Activated naive CD4-positive, alpha-beta T cell treated with anti-CD3 and anti-CD28 coated beads, Interleukin-2, amount 50 U/mL, for 72 hours (primary cell): ENCODE measurements around the gene WDR59. TPM values are rescaled to one million over a fixed set of nuclear protein-coding genes. Genes with fewer than 3 reads are reported as not detected.
"Not testable (repeated sequence)": the region's sequence is repeated elsewhere in the genome, so short reads cannot be mapped to it uniquely, and the experiment has no call there.

ENCODE experiments used
- ATAC-seq, 2 donors: fragments of 150-1000 bp; cut with Tn5 transposase; 2 replicates each; pipeline ENCODE4 v1.10.0; 2021; ENCODE audit warnings: mild to moderate bottlenecking in 2 of 2, moderate library complexity in 2 of 2
- DNase-seq, 2 donors: peaks; one replicate each; pipeline ENCODE4 v3.0.0; 2021 to 2022; ENCODE audit warnings: low spot score in 2 of 2
- H3K27ac Mint-ChIP-seq, 2 donors: one replicate each; pipeline ENCODE4 v1.8.0; 2022; ENCODE audit warnings: mild to moderate bottlenecking in 2 of 2, mixed read lengths in 2 of 2
- H3K36me3 Mint-ChIP-seq, 2 donors: one replicate each; pipeline ENCODE4 v1.8.0; 2022; ENCODE audit warnings: mixed read lengths in 2 of 2
- H3K9me3 Mint-ChIP-seq, 2 donors: one replicate each; pipeline ENCODE4 v1.8.0; 2022; ENCODE audit warnings: mixed read lengths in 2 of 2
- total RNA-seq, 2 donors: library from RNA; stranded (reverse); gene quantifications; one replicate each; pipeline ENCODE4 v1.2.3, GENCODE V29; 2022

The WDR59 gene
- total RNA-seq, 2 donors from 2014 or later: 75.8 to 110 TPM

GRCh38 chr16:74868501-74868900 is 116.4 kb downstream of the WDR59 start:
- Mint-ChIP-seq H3K9me3 (peaks cover 0 to 4% of the 10 kb centered on the region in 2 donors), H3K27ac (peak overlapping the region; percentile 78 to 86), H3K36me3 (peaks cover 0 to 6% of the 10 kb centered on the region in 2 donors)
- DNase-seq (no peak), ATAC-seq (peak; percentile 51 to 93)

DNA sequence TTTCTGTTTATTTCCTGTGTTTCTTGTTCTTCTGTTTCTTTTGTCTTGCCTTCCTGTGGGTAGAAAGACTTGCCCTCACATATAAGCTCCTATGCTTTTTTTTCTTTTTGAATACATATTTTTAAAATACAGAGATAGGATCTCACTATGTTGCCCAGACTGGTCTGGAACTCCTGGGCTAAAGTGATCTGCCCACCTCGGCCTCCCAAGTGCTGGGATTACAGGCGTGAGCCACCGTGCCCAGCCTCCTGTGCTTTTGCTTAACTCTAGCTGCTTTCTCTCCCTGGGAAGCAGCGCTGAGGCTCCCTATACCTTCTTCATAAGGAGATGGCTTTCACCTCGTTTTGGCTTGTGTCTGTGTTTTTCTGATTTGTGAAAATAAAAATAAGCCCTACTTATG is 116.9 kb downstream of the WDR59 start:
- peak overlapping the region; percentile 24 to 86 for H3K27ac Mint-ChIP-seq
- DNase-seq (no peak), ATAC-seq (no peak)
- H3K9me3 Mint-ChIP-seq: peaks cover 0 to 4% of the 10 kb centered on the region in 2 donors
- H3K36me3 Mint-ChIP-seq: peaks cover 0 to 6% of the 10 kb centered on the region in 2 donors

DNA sequence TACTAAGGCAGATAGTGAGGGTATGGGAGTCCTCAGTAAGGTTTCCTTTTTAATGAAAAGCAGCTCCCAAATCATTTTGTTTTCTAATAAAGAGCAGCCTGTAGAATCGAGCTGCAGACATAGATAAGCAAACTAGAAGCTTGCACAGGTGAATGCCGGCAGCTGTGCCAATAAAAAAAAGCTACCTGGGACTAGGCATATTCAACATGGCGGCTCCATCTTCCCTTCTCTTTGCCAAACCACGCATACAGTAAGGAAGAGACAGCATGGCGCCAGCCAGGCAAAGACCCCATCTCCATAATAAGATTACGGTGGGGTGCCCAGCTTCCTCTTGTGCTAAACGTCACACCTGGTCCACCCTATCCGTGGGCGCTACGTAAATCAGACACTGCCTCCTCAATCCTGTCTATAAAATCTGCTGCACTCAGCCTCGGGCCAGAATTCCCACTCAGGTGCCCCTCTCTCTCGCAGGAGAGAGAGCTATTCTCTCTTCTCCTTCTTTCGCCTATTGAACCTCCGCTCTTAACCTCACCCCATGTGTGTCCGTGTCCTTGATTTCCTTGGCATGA is 117.6 kb downstream of the WDR59 start:
- Mint-ChIP-seq H3K36me3 (peaks cover 0 to 6% of the 10 kb centered on the region in 2 donors), H3K9me3 (peaks cover 0 to 4% of the 10 kb centered on the region in 2 donors), H3K27ac (peak overlapping the region; percentile 86 to 89)
- ATAC-seq (no peak), DNase-seq (no peak)

DNA sequence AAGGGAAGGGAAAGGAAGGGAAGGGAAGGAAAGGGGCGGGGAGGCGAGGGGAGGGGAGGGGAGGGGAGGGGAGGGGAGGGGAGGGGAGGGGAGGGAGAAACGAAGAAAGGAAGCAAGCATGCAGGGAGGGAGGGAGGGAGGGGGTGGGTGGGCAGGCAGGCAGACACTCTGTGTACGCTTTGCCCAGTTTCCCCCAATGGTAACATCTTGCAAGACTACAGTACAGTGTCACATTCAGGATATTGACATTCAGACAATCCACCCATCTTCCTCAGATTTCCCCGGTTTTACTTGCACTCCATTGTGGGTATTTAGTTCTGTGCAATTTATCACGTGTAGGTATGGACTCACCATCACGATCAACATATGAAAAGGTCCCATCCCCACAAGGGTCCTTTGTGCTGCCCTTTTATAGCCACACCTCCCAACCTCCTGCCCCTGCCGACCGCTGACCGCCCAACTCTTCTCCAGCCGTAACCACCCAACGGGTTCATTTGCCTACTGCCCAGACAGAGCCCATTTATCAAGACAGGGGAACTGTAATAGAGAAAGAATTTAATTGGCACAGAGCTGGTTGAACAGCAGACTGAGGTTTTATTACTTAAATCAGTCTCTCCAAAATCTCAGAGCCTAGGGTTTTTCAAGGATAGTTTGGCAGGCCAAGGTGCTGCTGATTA is 118.9 kb downstream of the WDR59 start:
- Mint-ChIP-seq H3K9me3 (peaks cover 0 to 4% of the 10 kb centered on the region in 2 donors), H3K36me3 (peaks cover 0 to 6% of the 10 kb centered on the region in 2 donors), H3K27ac (peak overlapping the region in 1 of 2 donors; percentile 13)
- DNase-seq: no peak
- ATAC-seq: no peak

- Mint-ChIP-seq H3K27ac (peak overlapping the region in 1 of 2 donors; percentile 79), H3K36me3 (no peaks in the 10 kb centered on the region), H3K9me3 (peaks cover 0 to 4% of the 10 kb centered on the region in 2 donors)
- ATAC-seq (peak; percentile 36 to 77), DNase-seq (peak in 1 of 2 donors; percentile 14)
These were observed 122.1 kb downstream of the WDR59 start for GRCh38 chr16:74862743-74863244.

GRCh38 chr16:74852500-74852875 is 132.4 kb downstream of the WDR59 start:
- no peaks in the 10 kb centered on the region for H3K9me3 Mint-ChIP-seq
- H3K27ac Mint-ChIP-seq: no peak overlapping the region
- DNase-seq (no peak), ATAC-seq (no peak)
- H3K36me3 Mint-ChIP-seq: no peaks in the 10 kb centered on the region

DNA sequence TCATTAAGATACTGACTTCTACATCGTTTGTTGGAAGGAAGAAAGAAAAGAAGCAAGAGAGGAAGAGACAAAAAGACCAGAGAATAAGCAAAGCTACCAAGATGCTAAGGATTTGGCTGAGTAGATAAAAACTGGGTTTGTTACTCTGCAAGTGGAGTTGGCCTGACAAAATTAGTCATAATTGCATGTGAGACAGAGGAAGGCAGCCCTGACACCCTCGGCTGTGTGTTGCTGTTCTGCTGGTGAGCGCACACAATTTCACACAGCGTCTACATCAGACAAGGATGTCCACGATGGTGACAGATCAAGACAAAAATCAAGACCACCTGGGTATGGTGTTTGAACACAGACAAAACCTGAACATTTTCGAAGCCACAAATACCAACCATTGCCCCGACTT is 134.9 kb downstream of the WDR59 start:
- DNase-seq (no peak), ATAC-seq (no peak)
- H3K27ac Mint-ChIP-seq: peak overlapping the region in 1 of 2 donors; percentile 16
- H3K36me3 Mint-ChIP-seq: no peaks in the 10 kb centered on the region
- no peaks in the 10 kb centered on the region for H3K9me3 Mint-ChIP-seq

DNA sequence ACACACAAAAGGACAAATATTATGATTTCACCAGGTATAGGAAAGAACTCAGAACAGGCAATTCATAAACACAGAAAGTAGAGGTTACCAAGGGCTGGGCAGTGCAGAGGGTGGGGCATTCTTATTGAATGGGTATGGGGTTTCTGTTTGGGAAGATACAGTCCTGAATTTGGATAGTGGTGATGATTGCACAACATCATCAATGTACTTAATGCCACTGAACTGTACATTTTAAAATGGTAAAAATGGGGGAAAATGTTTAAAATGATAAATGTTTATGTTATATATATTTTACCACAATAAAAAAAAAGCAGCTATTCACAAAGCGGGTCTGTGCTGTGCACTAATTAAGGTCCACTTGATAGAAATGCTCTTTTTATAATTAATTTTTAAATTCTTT is 137.7 kb downstream of the WDR59 start:
- no peak for DNase-seq
- H3K36me3 Mint-ChIP-seq: no peaks in the 10 kb centered on the region
- H3K27ac Mint-ChIP-seq: no peak overlapping the region
- no peak for ATAC-seq
- H3K9me3 Mint-ChIP-seq: no peaks in the 10 kb centered on the region

- Mint-ChIP-seq H3K9me3 (no peaks in the 10 kb centered on the region), H3K27ac (no peak overlapping the region), H3K36me3 (no peaks in the 10 kb centered on the region)
- no peak for DNase-seq
- no peak for ATAC-seq
These were observed 138.2 kb downstream of the WDR59 start for GRCh38 chr16:74846714-74847113.

GRCh38 chr16:74844041-74844980 is 140.6 kb downstream of the WDR59 start:
- DNase-seq (no peak), ATAC-seq (no peak)
- no peaks in the 10 kb centered on the region for H3K9me3 Mint-ChIP-seq
- H3K36me3 Mint-ChIP-seq: no peaks in the 10 kb centered on the region
- peak overlapping the region in 1 of 2 donors; percentile 14 for H3K27ac Mint-ChIP-seq

DNA sequence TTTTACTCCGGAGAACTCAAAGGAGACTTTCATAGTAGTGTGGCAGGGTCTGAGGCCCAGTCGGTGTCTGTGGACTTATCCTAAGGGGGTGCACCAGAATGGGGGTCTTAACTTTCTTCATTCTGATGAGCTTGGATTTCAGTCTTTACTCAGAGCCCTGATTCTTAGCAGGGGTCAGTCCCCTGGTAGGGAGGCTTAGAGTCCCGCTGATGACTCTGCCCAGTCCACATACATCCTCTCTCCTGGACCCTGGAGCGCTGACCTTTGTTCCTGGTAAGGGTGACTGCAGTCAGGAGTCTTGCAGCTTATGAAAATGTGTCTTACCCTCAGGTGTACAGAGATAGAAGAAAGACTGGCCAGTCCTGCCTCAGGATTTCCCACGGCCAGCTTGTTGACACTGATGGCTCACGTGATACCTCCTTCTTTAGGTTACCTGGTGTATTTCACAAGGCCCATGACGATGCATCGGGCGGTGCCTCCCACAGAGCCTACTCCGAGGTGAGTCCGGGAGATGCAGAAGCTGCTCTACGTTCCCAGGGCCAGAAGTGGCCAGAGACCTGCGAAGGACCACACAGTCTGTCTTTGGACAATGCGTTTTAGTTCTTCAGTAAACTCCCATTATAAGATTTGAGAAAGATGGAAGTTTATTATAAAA is 141.4 kb downstream of the WDR59 start:
- H3K36me3 Mint-ChIP-seq, DNase-seq, H3K9me3 Mint-ChIP-seq, ATAC-seq, H3K27ac Mint-ChIP-seq: not testable (repeated sequence)

GRCh38 chr16:74842413-74842812 is 142.5 kb downstream of the WDR59 start:
- DNase-seq (no peak), ATAC-seq (no peak)
- H3K27ac Mint-ChIP-seq: no peak overlapping the region
- no peaks in the 10 kb centered on the region for H3K36me3 Mint-ChIP-seq
- no peaks in the 10 kb centered on the region for H3K9me3 Mint-ChIP-seq

DNA sequence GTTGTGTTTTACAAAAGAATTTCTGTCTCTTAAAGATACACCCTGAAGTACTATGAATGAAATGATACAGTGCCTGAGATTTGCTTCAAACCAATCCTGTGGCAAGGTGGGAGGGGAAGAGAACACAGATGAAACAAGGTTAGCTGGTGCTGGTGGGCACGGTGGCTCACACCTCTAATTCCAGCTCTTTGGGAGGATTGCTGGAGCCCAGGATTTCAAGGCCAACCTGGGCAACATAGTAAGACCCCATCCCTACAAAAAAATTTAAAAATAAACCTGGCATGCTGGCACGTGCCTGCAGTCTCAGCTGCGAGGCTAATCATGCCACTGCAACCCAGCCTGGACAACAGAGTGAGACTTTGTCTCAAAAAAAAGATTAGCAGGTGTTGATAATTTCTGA is 143.0 kb downstream of the WDR59 start:
- ATAC-seq (no peak), DNase-seq (no peak)
- H3K27ac Mint-ChIP-seq: peak overlapping the region in 1 of 2 donors; percentile 53
- no peaks in the 10 kb centered on the region for H3K36me3 Mint-ChIP-seq
- no peaks in the 10 kb centered on the region for H3K9me3 Mint-ChIP-seq

- Mint-ChIP-seq H3K36me3 (no peaks in the 10 kb centered on the region), H3K27ac (peak overlapping the region in 1 of 2 donors; percentile 53), H3K9me3 (no peaks in the 10 kb centered on the region)
- ATAC-seq (no peak), DNase-seq (no peak)
These were observed 143.5 kb downstream of the WDR59 start for GRCh38 chr16:74841469-74841868.

DNA sequence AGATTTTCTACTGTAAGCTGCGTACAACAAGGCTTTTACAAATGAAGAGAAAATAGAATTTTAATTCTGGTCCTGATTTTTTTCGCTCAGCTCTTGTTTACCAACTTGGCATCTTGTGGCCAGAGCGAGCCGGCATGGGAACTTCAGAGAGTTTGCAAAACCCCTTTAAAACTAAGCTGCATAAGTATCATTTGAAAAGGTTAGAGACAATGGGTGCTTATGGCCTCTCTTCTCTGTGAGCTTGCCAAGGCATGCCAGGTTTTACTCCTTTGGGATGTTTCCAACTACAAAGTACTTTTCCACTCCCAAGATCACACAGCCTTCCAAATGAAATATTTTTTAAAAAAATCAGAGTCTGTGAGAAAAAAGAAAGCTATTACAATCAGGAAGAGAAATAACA is 147.9 kb downstream of the WDR59 start:
- Mint-ChIP-seq H3K9me3 (no peaks in the 10 kb centered on the region), H3K27ac (no peak overlapping the region), H3K36me3 (no peaks in the 10 kb centered on the region)
- DNase-seq: no peak
- ATAC-seq: no peak

DNA sequence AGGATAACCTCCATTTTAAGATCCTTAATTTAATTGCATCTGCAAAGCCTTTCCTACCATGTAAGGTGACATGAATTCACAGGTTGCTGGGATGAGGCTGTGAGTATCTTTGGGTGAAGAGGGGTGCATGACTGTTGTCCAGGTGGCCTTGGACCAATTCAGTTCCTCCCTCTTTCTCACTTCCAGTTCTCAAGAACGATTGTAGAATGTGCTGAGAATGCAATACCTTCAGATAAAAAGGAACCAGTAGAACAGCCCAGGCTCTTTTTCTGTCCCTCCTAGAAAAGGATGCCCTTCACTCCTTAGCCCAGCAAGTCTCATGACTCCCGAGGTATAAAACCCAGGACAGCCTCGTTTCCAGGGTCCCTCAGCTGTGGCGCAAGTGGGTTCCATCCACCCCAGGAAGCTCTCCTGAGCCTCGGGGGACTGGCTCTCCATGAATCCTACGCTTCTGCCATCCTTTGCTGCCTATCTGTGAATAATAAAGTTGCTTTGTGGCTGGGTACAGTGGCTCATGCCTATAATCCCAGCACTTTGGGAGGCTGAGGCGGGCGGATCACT is 148.7 kb downstream of the WDR59 start:
- no peaks in the 10 kb centered on the region for H3K36me3 Mint-ChIP-seq
- DNase-seq (no peak), ATAC-seq (no peak)
- peak overlapping the region in 1 of 2 donors; percentile 51 for H3K27ac Mint-ChIP-seq
- H3K9me3 Mint-ChIP-seq: no peaks in the 10 kb centered on the region
